ENCODE data around the gene LIMS2. TPM values are rescaled to one million over a fixed set of nuclear protein-coding genes. Genes with fewer than 3 reads are reported as not detected.

Gene LIMS2
- total RNA-seq, 1 donor from 2014 or later, result 44.2 TPM

DNA sequence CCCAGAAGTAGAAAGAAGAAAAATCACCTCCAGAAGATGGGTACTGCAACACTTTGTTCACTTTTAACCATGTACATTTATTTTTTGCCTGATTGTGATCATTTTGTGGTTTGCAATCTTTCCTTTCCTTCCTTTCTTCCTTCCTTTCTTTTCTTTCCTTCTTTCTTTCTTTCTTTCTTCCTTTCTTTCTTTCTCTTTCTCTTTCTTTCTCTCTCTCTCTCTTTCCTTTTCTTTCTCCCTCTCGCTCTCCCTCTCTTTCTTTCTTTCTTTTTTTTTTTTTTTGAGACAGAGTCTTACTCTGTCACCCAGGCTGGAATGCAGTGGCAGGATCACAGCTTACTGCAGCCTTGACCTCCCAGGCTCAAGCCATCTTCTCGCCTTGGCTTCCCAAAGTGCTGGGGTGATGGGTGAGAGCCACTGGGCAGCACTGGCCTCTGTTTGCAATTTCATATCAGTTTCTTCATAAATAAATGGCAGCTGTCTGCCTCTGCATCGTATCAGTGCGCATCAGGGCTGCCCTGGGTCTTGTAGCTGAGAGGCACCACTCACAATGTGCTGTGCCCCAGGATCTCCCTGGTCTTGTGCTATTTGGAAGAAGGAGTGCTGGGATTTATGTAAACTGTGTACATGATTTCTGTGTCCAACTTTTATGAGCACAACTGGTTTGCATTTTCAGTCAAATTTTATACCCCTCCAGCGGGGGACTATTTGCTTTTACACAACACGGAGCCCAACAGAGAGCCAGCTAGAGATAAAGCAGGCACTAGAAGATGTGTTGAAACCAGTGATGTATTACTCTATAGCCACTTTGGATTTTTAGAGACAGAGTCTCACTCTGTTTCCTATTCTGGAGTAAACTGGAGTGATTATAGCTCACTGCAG, 6.9 kb upstream of the LIMS2 start:
- H3K36me3 ChIP-seq, result no peaks in the 10 kb centered on the region
- H3K27me3 ChIP-seq, result no peaks in the 10 kb centered on the region
- no peak overlapping the region for H3K4me3 ChIP-seq
- H3K27ac ChIP-seq, result no peak overlapping the region
- intact Hi-C loops (cut with DNase I), result no loop called here
- peaks cover 12% of the 10 kb centered on the region for H3K4me1 ChIP-seq
- H3K9me3 ChIP-seq, result no peaks in the 10 kb centered on the region
- DNase-seq (ENCODE audit: extremely low spot score in 2 of 2), result no peak
- TF ChIP-seq POLR2A (IDR thresholded peaks at IDR 0.05) (no peak), POLR2AphosphoS5 (IDR thresholded peaks at IDR 0.05; ENCODE audit: insufficient read depth in 1 of 2, low read depth in 1 of 2) (no peak)
- TF ChIP-seq, protein P1, sequence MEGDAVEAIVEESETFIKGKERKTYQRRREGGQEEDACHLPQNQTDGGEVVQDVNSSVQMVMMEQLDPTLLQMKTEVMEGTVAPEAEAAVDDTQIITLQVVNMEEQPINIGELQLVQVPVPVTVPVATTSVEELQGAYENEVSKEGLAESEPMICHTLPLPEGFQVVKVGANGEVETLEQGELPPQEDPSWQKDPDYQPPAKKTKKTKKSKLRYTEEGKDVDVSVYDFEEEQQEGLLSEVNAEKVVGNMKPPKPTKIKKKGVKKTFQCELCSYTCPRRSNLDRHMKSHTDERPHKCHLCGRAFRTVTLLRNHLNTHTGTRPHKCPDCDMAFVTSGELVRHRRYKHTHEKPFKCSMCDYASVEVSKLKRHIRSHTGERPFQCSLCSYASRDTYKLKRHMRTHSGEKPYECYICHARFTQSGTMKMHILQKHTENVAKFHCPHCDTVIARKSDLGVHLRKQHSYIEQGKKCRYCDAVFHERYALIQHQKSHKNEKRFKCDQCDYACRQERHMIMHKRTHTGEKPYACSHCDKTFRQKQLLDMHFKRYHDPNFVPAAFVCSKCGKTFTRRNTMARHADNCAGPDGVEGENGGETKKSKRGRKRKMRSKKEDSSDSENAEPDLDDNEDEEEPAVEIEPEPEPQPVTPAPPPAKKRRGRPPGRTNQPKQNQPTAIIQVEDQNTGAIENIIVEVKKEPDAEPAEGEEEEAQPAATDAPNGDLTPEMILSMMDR (IDR thresholded peaks at IDR 0.05), result no peak

- no peaks in the 10 kb centered on the region for H3K27me3 ChIP-seq
- peaks cover 14% of the 10 kb centered on the region for H3K4me1 ChIP-seq
- peak overlapping the region; percentile 20 to 39 for H3K4me3 ChIP-seq
- no peaks in the 10 kb centered on the region for H3K9me3 ChIP-seq
- peak in 1 of 2 donors; percentile 92 for DNase-seq (ENCODE audit: extremely low spot score in 2 of 2)
- H3K27ac ChIP-seq, result peak overlapping the region; percentile 47
- intact Hi-C loops (cut with DNase I), result no loop called here
- TF ChIP-seq POLR2AphosphoS5 (IDR thresholded peaks at IDR 0.05; ENCODE audit: insufficient read depth in 1 of 2, low read depth in 1 of 2) (peak in 1 of 2 donors; percentile 44), POLR2A (IDR thresholded peaks at IDR 0.05) (no peak)
- TF ChIP-seq, protein P1 (IDR thresholded peaks at IDR 0.05), result no peak
- H3K36me3 ChIP-seq, result no peaks in the 10 kb centered on the region
Measured at GRCh38 chr2:127681288-127681804, 6.0 kb upstream of the LIMS2 start.

DNA sequence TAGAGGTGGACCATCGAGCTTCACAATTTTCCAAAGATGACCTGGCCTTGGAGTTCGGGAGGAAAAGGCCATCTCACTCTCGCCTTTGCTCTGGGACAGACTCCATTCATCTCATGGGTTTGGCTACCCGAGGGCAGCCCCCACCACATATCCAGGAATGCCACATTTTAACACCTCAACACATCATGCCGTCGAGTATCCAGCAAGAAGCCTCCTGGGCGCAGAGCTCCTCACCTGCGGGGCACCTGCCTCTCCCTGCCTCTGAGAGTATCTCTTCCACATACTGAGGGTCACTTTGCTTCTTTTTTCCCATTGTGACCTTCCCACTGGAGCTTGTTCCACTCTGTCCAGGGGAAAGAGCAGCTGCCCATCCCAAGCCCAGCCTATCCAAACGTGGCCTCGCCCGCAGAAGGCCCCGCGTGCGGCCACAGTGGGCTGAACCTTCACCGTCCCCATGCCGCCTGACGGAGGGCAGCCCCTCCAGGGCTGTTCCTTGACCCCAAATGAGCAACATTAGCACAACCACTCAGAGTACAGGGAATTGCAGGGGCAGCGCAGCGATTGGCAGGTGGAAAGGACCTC, 5.5 kb upstream of the LIMS2 start:
- no peaks in the 10 kb centered on the region for H3K36me3 ChIP-seq
- peaks cover 19% of the 10 kb centered on the region for H3K4me1 ChIP-seq
- no peaks in the 10 kb centered on the region for H3K9me3 ChIP-seq
- H3K4me3 ChIP-seq, result peak overlapping the region; percentile 20 to 39
- H3K27ac ChIP-seq, result no peak overlapping the region
- TF ChIP-seq, protein P1 (IDR thresholded peaks at IDR 0.05), result no peak
- TF ChIP-seq POLR2A (IDR thresholded peaks at IDR 0.05) (no peak), POLR2AphosphoS5 (IDR thresholded peaks at IDR 0.05; ENCODE audit: insufficient read depth in 1 of 2, low read depth in 1 of 2) (no peak)
- DNase-seq (ENCODE audit: extremely low spot score in 2 of 2), result no peak
- no peaks in the 10 kb centered on the region for H3K27me3 ChIP-seq
- intact Hi-C loops (cut with DNase I), result no loop called here

GRCh38 chr2:127679680-127680361, 4.5 kb upstream of the LIMS2 start:
- Histone ChIP-seq H3K27ac (no peak overlapping the region), H3K4me1 (peaks cover 26% of the 10 kb centered on the region), H3K36me3 (no peaks in the 10 kb centered on the region), H3K4me3 (no peak overlapping the region), H3K9me3 (no peaks in the 10 kb centered on the region), H3K27me3 (no peaks in the 10 kb centered on the region)
- DNase-seq (ENCODE audit: extremely low spot score in 2 of 2), result peak in 1 of 2 donors; percentile 81
- no peak for TF ChIP-seq POLR2A (IDR thresholded peaks at IDR 0.05)
- TF ChIP-seq POLR2AphosphoS5 (IDR thresholded peaks at IDR 0.05; ENCODE audit: insufficient read depth in 1 of 2, low read depth in 1 of 2), result no peak
- TF ChIP-seq, protein P1 (IDR thresholded peaks at IDR 0.05), result no peak
- intact Hi-C loops (cut with DNase I), result no loop called here
